Liver (tissue), 9 donors: ENCODE results near the gene KMT5B. TPM values are rescaled to one million over a fixed set of nuclear protein-coding genes. Genes with fewer than 3 reads are reported as not detected.

Experiments used
- DNase-seq: peaks from one replicate; pipeline ENCODE4 v3.0.0-alpha.2; 2017; ENCODE audit warnings: low spot score
- H3K27ac ChIP-seq, 2 donors: one replicate each; pipeline ENCODE4 v1.7.0; 2013; ENCODE audit warnings: inconsistent platforms in 2 of 2, low read length in 2 of 2, control low read depth in 1 of 2, low read depth in 1 of 2, mild to moderate bottlenecking in 1 of 2
- H3K27me3 ChIP-seq, 4 donors: one replicate each; pipeline versions ENCODE4 v1.6.1 to v1.7.0; 2013; ENCODE audit warnings: low read length in 3 of 4, inconsistent platforms in 1 of 4, mild to moderate bottlenecking in 1 of 4, moderate library complexity in 1 of 4; ENCODE audit not compliant: control insufficient read depth in 4 of 4, insufficient read depth in 4 of 4
- H3K36me3 ChIP-seq, 4 donors: one replicate each; pipeline versions ENCODE4 v1.6.1 to v1.7.0; 2013; ENCODE audit warnings: low read length in 3 of 4, mild to moderate bottlenecking in 3 of 4, low read depth in 1 of 4, moderate library complexity in 1 of 4; ENCODE audit not compliant: control insufficient read depth in 4 of 4, insufficient read depth in 3 of 4
- H3K4me1 ChIP-seq, 4 donors: one replicate each; pipeline versions ENCODE4 v1.6.1 to v1.7.0; 2013; ENCODE audit warnings: low read length in 3 of 4, mild to moderate bottlenecking in 3 of 4, moderate library complexity in 1 of 4; ENCODE audit not compliant: control insufficient read depth in 4 of 4, insufficient read depth in 4 of 4
- H3K4me3 ChIP-seq, 3 donors: one replicate each; pipeline versions ENCODE4 v1.6.1 to v1.7.0; 2013; ENCODE audit warnings: low read length in 3 of 3, control low read depth in 1 of 3, low read depth in 1 of 3, mild to moderate bottlenecking in 1 of 3
- H3K9ac ChIP-seq, 2 donors: one replicate each; pipeline ENCODE4 v1.7.0; 2013; ENCODE audit warnings: low read length in 2 of 2, mild to moderate bottlenecking in 2 of 2, moderate library complexity in 2 of 2, control low read depth in 1 of 2, low read depth in 1 of 2
- H3K9me3 ChIP-seq, 4 donors: one replicate each; pipeline versions ENCODE4 v1.6.1 to v1.7.0; 2013; ENCODE audit warnings: low read length in 3 of 4; ENCODE audit not compliant: control insufficient read depth in 4 of 4
- ATF3 ChIP-seq: IDR thresholded peaks from 2 replicates; pipeline ENCODE4 v1.6.1; 2016; ENCODE audit warnings: antibody characterized with exemption
- CTCF ChIP-seq: fragments of 150-350 bp; IDR thresholded peaks from 2 replicates; pipeline ENCODE4 v1.5.1; 2017; ENCODE audit warnings: improper control_type of control experiment, low read depth, low read length; ENCODE audit not compliant: missing input control
- EGR1 ChIP-seq, 2 donors: IDR thresholded peaks; 2 replicates each; pipeline ENCODE4 v1.6.1; 2016 to 2018; ENCODE audit warnings: antibody characterized with exemption in 2 of 2, low read depth in 2 of 2
- FOXA1 ChIP-seq: IDR thresholded peaks from 2 replicates; pipeline ENCODE4 v1.6.1; 2016; ENCODE audit warnings: antibody characterized with exemption
- FOXA2 ChIP-seq: IDR thresholded peaks from 2 replicates; pipeline ENCODE4 v1.6.1; 2016; ENCODE audit warnings: antibody characterized with exemption
- GABPA ChIP-seq, 2 donors: IDR thresholded peaks in 1 of 2; conservative IDR thresholded peaks in 1 of 2; 2 replicates each; pipeline ENCODE4 v1.6.1; 2016; ENCODE audit warnings: antibody characterized with exemption in 2 of 2, mild to moderate bottlenecking in 1 of 2, moderate library complexity in 1 of 2
- HNF4A ChIP-seq, 2 donors: conservative IDR thresholded peaks; 2 replicates each; pipeline ENCODE4 v1.6.1; 2016; ENCODE audit warnings: antibody characterized with exemption in 2 of 2, mild to moderate bottlenecking in 2 of 2
- JUND ChIP-seq, 2 donors: IDR thresholded peaks; 2 replicates each; pipeline ENCODE4 v1.6.1; 2016; ENCODE audit warnings: antibody characterized with exemption in 2 of 2
- MAX ChIP-seq: IDR thresholded peaks from 2 replicates; pipeline ENCODE4 v1.6.1; 2016; ENCODE audit warnings: antibody characterized with exemption
- NR2F2 ChIP-seq: IDR thresholded peaks from 2 replicates; pipeline ENCODE4 v1.6.1; 2016; ENCODE audit warnings: antibody characterized with exemption
- RAD21 ChIP-seq, 2 donors: IDR thresholded peaks; 2 replicates each; pipeline ENCODE4 v1.6.1; 2016; ENCODE audit warnings: antibody characterized with exemption in 2 of 2, mild to moderate bottlenecking in 2 of 2
- REST ChIP-seq: IDR thresholded peaks from 2 replicates; pipeline ENCODE4 v1.6.1; 2016; ENCODE audit warnings: antibody characterized with exemption, mild to moderate bottlenecking
- RXRA ChIP-seq, 2 donors: IDR thresholded peaks; 2 replicates each; pipeline ENCODE4 v1.6.1; 2017 to 2018; ENCODE audit warnings: antibody characterized with exemption in 2 of 2, mild to moderate bottlenecking in 1 of 2
- SP1 ChIP-seq: IDR thresholded peaks from 2 replicates; pipeline ENCODE4 v1.6.1; 2018; ENCODE audit warnings: antibody characterized with exemption, mild to moderate bottlenecking
- TAF1 ChIP-seq: conservative IDR thresholded peaks from 2 replicates; pipeline ENCODE4 v1.6.1; 2016; ENCODE audit warnings: antibody characterized with exemption, mild to moderate bottlenecking
- ZBTB33 ChIP-seq: IDR thresholded peaks from 2 replicates; pipeline ENCODE4 v1.6.1; 2016; ENCODE audit warnings: antibody characterized with exemption
- WGBS: extraction: QIAGEN DNeasy Blood & Tissue Kit; methylation state at CpG from one replicate; pipeline ENCODE4 v1.1.7; 2013; 5-methylcytosine and 5-hydroxymethylcytosine counted together
- polyA plus RNA-seq, 2 donors: library from polyadenylated mRNA; stranded (reverse) in 1 of 2; unstranded in 1 of 2; fragments of 200-250 nt in 1 of 2; fragments of >200 nt in 1 of 2; fragmentation: Nextera tagmentation in 1 of 2; extraction: Ambion mirVana in 1 of 2; gene quantifications; one replicate each; pipeline versions ENCODE4 v1.2.1 to v1.2.3, GENCODE V29; 2013 to 2015
- total RNA-seq, 2 donors: library from RNA; depleted of rRNA; stranded (reverse); fragments of >200 nt; gene quantifications; one replicate each; pipeline ENCODE4 v1.2.3, GENCODE V29; 2014
- donor health status: healthy.
- donor health status: healthy.
- donor health status: healthy.
- donor health status: healthy.
- donor health status: healthy.

The KMT5B gene
- total and polyA plus RNA-seq, 4 donors, result 8.7 to 33.8 (median 14.8) TPM

- peak overlapping the region; percentile 73 to 96 (median 74) for H3K4me3 ChIP-seq
- no peaks in the 10 kb centered on the region for H3K36me3 ChIP-seq
- peak overlapping the region; percentile 97 to 99 for H3K27ac ChIP-seq
- DNase-seq, result peak; percentile 72
- H3K9ac ChIP-seq, result peak overlapping the region; percentile 46 to 82
- H3K27me3 ChIP-seq, result no peaks in the 10 kb centered on the region
- H3K4me1 ChIP-seq, result peaks cover 9 to 40% (median 31%) of the 10 kb centered on the region in 4 donors
- no peaks in the 10 kb centered on the region for H3K9me3 ChIP-seq
- WGBS, result under 1% methylated on average over 80 of the region's 80 CpGs
- TF ChIP-seq GABPA (IDR thresholded peaks at IDR 0.05 in 1 of 2, conservative IDR thresholded peaks at IDR 0.05 in 1 of 2) (no peak), NR2F2 (no peak), JUND (IDR thresholded peaks at IDR 0.05) (no peak), REST (no peak), ZBTB33 (no peak), FOXA2 (no peak), RAD21 (IDR thresholded peaks at IDR 0.05) (no peak), FOXA1 (no peak), MAX (no peak), EGR1 (IDR thresholded peaks at IDR 0.05; ENCODE audit: low read depth in 2 of 2) (no peak), RXRA (IDR thresholded peaks at IDR 0.05) (no peak), TAF1 (no peak), SP1 (peak; percentile 6), CTCF (peak; percentile 42)
Observed at GRCh38 chr11:68212421-68213134, 518 bp downstream of the KMT5B start.

GRCh38 chr11:68211546-68211945, 1.6 kb downstream of the KMT5B start:
- no peak for DNase-seq

More at GRCh38 chr11:68211546-68211945, 1.6 kb downstream of the KMT5B start:
- H3K36me3 ChIP-seq, result no peaks in the 10 kb centered on the region
- peak overlapping the region in 1 of 2 donors; percentile 46 for H3K9ac ChIP-seq
- no peaks in the 10 kb centered on the region for H3K27me3 ChIP-seq
- H3K27ac ChIP-seq, result peak overlapping the region in 1 of 2 donors; percentile 5
- H3K9me3 ChIP-seq, result no peaks in the 10 kb centered on the region
- peaks cover 9 to 50% (median 35%) of the 10 kb centered on the region in 4 donors for H3K4me1 ChIP-seq
- TF ChIP-seq ATF3 (no peak), HNF4A (conservative IDR thresholded peaks at IDR 0.05) (peak; percentile 36 to 46)
- peak overlapping the region in 2 of 3 donors; percentile 73 to 96 for H3K4me3 ChIP-seq
- 24% methylated on average over 14 of the region's 14 CpGs for WGBS
